BLaER1 treated with 17β-estradiol and CSF1 and Interleukin-3, amounts not matched to agents 10 nM and 100 nM (cell line): ENCODE data around the gene SPEM3.
A peak's percentile ranks its signal among the peaks of the same experiment; 100 is the strongest.

Experiments
- H3K27ac ChIP-seq, 11 experiments: shearing (Covaris generic); formaldehyde crosslinking; 2 replicates each; pipeline ENCODE4 v1.8.1; 2022
- H3K27me3 ChIP-seq, 11 experiments: shearing (Covaris generic); formaldehyde crosslinking; 2 replicates each; pipeline ENCODE4 v1.8.1; 2022
- H3K36me3 ChIP-seq, 11 experiments: shearing (Covaris generic); formaldehyde crosslinking; 2 replicates each; pipeline ENCODE4 v1.8.1; 2022
- H3K4me1 ChIP-seq, 10 experiments: shearing (Covaris generic); formaldehyde crosslinking; 2 replicates each; pipeline ENCODE4 v1.8.1; 2022
- H3K4me2 ChIP-seq, 11 experiments: shearing (Covaris generic); formaldehyde crosslinking; 2 replicates each; pipeline ENCODE4 v1.8.1; 2022
- H3K4me3 ChIP-seq, 10 experiments: shearing (Covaris generic); formaldehyde crosslinking; 2 replicates each; pipeline ENCODE4 v1.8.1; 2022
- H3K9ac ChIP-seq, 11 experiments: shearing (Covaris generic); formaldehyde crosslinking; 2 replicates each; pipeline ENCODE4 v1.8.1; 2022
- H3K9me3 ChIP-seq, 11 experiments: shearing (Covaris generic); formaldehyde crosslinking; replicated peaks in 1 of 11; 2 replicates each; pipeline ENCODE4 v1.8.1; 2022
- H4K20me1 ChIP-seq, 11 experiments: shearing (Covaris generic); formaldehyde crosslinking; 2 replicates each; pipeline ENCODE4 v1.8.1; 2022
- Cebpa-rat ChIP-seq, 11 experiments: shearing (Covaris generic); IDR thresholded peaks; 2 replicates each; pipeline ENCODE4 v1.8.1; 2022

SPEM3 gene

GRCh38 chr17:7428557-7428956 is at the start of gene SPEM3:
SPEM3 (plus strand) TSS chr17:7428857; CDS start chr17:7428903, 46 bp downstream.
- Histone ChIP-seq H3K36me3 (no peaks in the 10 kb centered on the region), H3K9ac (no peak within 1 kb of the TSS)
- TF ChIP-seq Cebpa-rat (IDR thresholded peaks at IDR 0.05), result no peak

GRCh38 chr17:7379134-7379533 is 49.5 kb upstream of the SPEM3 start:
- no peak overlapping the region for H3K4me2 ChIP-seq
- H3K4me1 ChIP-seq, result peaks cover 6 to 9% (median 8%) of the 10 kb centered on the region in 10 experiments; a peak in 19 of 20 replicates
- no peak overlapping the region for H3K9ac ChIP-seq
- no peak for TF ChIP-seq Cebpa-rat (IDR thresholded peaks at IDR 0.05)
- no peaks in the 10 kb centered on the region for H3K36me3 ChIP-seq
- peaks cover 51 to 56% (median 53%) of the 10 kb centered on the region in 11 experiments for H3K27me3 ChIP-seq
- no peak overlapping the region for H3K27ac ChIP-seq
- peaks cover 0 to 19% (median 0%) of the 10 kb centered on the region in 11 experiments; a peak in 5 of 22 replicates for H4K20me1 ChIP-seq
- peaks cover 12 to 23% (median 18%) of the 10 kb centered on the region in 11 experiments for H3K9me3 ChIP-seq
- no peak overlapping the region for H3K4me3 ChIP-seq

More at GRCh38 chr17:7428557-7428956, at the start of gene SPEM3:
- no peaks in the 10 kb centered on the region for H3K9me3 ChIP-seq
- no peak within 1 kb of the TSS for H3K4me3 ChIP-seq
- no peak within 1 kb of the TSS for H3K27ac ChIP-seq
- no peaks in the 10 kb centered on the region for H4K20me1 ChIP-seq
- no peaks in the 10 kb centered on the region for H3K27me3 ChIP-seq
- H3K4me1 ChIP-seq, result peaks cover 0 to 15% (median 9%) of the 10 kb centered on the region in 10 experiments; a peak in 12 of 20 replicates
- no peak within 1 kb of the TSS for H3K4me2 ChIP-seq

GRCh38 chr17:7380321-7380720 is 48.3 kb upstream of the SPEM3 start:
- TF ChIP-seq Cebpa-rat (IDR thresholded peaks at IDR 0.05), result no peak
- peaks cover 0 to 31% (median 7%) of the 10 kb centered on the region in 11 experiments; a peak in 6 of 22 replicates for H4K20me1 ChIP-seq
- peaks cover 58 to 65% (median 61%) of the 10 kb centered on the region in 11 experiments for H3K27me3 ChIP-seq
- H3K36me3 ChIP-seq, result no peaks in the 10 kb centered on the region
- H3K4me2 ChIP-seq, result no peak overlapping the region
- H3K9ac ChIP-seq, result no peak overlapping the region
- no peak overlapping the region for H3K27ac ChIP-seq
- H3K9me3 ChIP-seq, result peaks cover 12 to 23% (median 18%) of the 10 kb centered on the region in 11 experiments
- no peak overlapping the region for H3K4me3 ChIP-seq
- H3K4me1 ChIP-seq, result peaks cover 13 to 17% (median 14%) of the 10 kb centered on the region in 10 experiments

GRCh38 chr17:7380855-7381683 is 47.6 kb upstream of the SPEM3 start, which contains the start of gene TNK1:
TNK1 (plus strand) TSS chr17:7381089; CDS start chr17:7382927, 1,838 bp downstream.
- H3K4me3 ChIP-seq, result no peak within 1 kb of the TSS
- H3K9ac ChIP-seq, result no peak within 1 kb of the TSS
- no peak within 1 kb of the TSS for H3K27ac ChIP-seq

GRCh38 chr17:7382901-7383300 is 45.8 kb upstream of the SPEM3 start:
- H3K27me3 ChIP-seq, result peaks cover 58 to 65% (median 61%) of the 10 kb centered on the region in 11 experiments
- no peak for TF ChIP-seq Cebpa-rat (IDR thresholded peaks at IDR 0.05)
- no peak overlapping the region; a peak in 1 of 22 replicates for H3K4me2 ChIP-seq
- no peak overlapping the region for H3K27ac ChIP-seq
- no peak overlapping the region for H3K9ac ChIP-seq
- H3K4me3 ChIP-seq, result no peak overlapping the region
- H3K36me3 ChIP-seq, result peaks cover 0 to 20% (median 7%) of the 10 kb centered on the region in 11 experiments; a peak in 10 of 22 replicates
- H4K20me1 ChIP-seq, result peaks cover 0 to 57% (median 11%) of the 10 kb centered on the region in 11 experiments; a peak in 10 of 22 replicates
- peaks cover 13 to 17% (median 14%) of the 10 kb centered on the region in 10 experiments for H3K4me1 ChIP-seq
- H3K9me3 ChIP-seq, result peaks cover 12 to 23% (median 18%) of the 10 kb centered on the region in 11 experiments

More at GRCh38 chr17:7380855-7381683, 47.6 kb upstream of the SPEM3 start, which contains the start of gene TNK1:
- no peak for TF ChIP-seq Cebpa-rat (IDR thresholded peaks at IDR 0.05)
- Histone ChIP-seq H3K4me1 (peaks cover 13 to 17% (median 14%) of the 10 kb centered on the region in 10 experiments), H4K20me1 (peaks cover 0 to 38% (median 7%) of the 10 kb centered on the region in 11 experiments; a peak in 7 of 22 replicates), H3K27me3 (peaks cover 58 to 65% (median 61%) of the 10 kb centered on the region in 11 experiments), H3K9me3 (peaks cover 12 to 23% (median 18%) of the 10 kb centered on the region in 11 experiments), H3K36me3 (peaks cover 0 to 2% (median 0%) of the 10 kb centered on the region in 11 experiments; a peak in 1 of 22 replicates), H3K4me2 (no peak within 1 kb of the TSS)

- Histone ChIP-seq H3K27ac (no peak overlapping the region), H4K20me1 (peaks cover 0 to 61% (median 14%) of the 10 kb centered on the region in 11 experiments; a peak in 11 of 22 replicates), H3K4me1 (peaks cover 13 to 17% (median 14%) of the 10 kb centered on the region in 10 experiments), H3K36me3 (peaks cover 0 to 25% (median 12%) of the 10 kb centered on the region in 11 experiments; a peak in 14 of 22 replicates), H3K4me3 (peak overlapping the region in 4 of 10 experiments; percentile 43 to 58 (median 50); a peak in 5 of 20 replicates), H3K9me3 (peaks cover 12 to 23% (median 18%) of the 10 kb centered on the region in 11 experiments), H3K4me2 (peak overlapping the region; percentile 86 to 97 (median 95)), H3K9ac (no peak overlapping the region; a peak in 1 of 22 replicates), H3K27me3 (peaks cover 58 to 65% (median 61%) of the 10 kb centered on the region in 11 experiments)
- TF ChIP-seq Cebpa-rat (IDR thresholded peaks at IDR 0.05), result no peak
Observed at GRCh38 chr17:7383371-7383741, 45.3 kb upstream of the SPEM3 start.

GRCh38 chr17:7383742-7384488 is 44.7 kb upstream of the SPEM3 start:
- Histone ChIP-seq H3K36me3 (peaks cover 2 to 30% (median 17%) of the 10 kb centered on the region in 11 experiments; a peak in 20 of 22 replicates), H3K27me3 (peaks cover 57 to 63% (median 59%) of the 10 kb centered on the region in 11 experiments), H3K4me1 (peaks cover 13 to 21% (median 14%) of the 10 kb centered on the region in 10 experiments), H3K9me3 (peaks cover 11 to 21% (median 16%) of the 10 kb centered on the region in 11 experiments), H3K9ac (peak overlapping the region; percentile 9 to 65 (median 56); a peak in 16 of 22 replicates), H3K4me2 (peak overlapping the region; percentile 86 to 97 (median 95)), H3K27ac (no peak overlapping the region), H4K20me1 (peaks cover 0 to 67% (median 14%) of the 10 kb centered on the region in 11 experiments; a peak in 11 of 22 replicates), H3K4me3 (peak overlapping the region; percentile 43 to 67 (median 54))
- no peak for TF ChIP-seq Cebpa-rat (IDR thresholded peaks at IDR 0.05)

GRCh38 chr17:7384489-7385081 is 44.1 kb upstream of the SPEM3 start:
- H3K4me2 ChIP-seq, result peak overlapping the region; percentile 86 to 97 (median 95)
- H3K27ac ChIP-seq, result no peak overlapping the region
- no peak for TF ChIP-seq Cebpa-rat (IDR thresholded peaks at IDR 0.05)
- H4K20me1 ChIP-seq, result peaks cover 0 to 74% (median 14%) of the 10 kb centered on the region in 11 experiments; a peak in 13 of 22 replicates
- H3K4me1 ChIP-seq, result peaks cover 13 to 27% (median 15%) of the 10 kb centered on the region in 10 experiments
- H3K36me3 ChIP-seq, result peaks cover 8 to 37% (median 24%) of the 10 kb centered on the region in 11 experiments
- H3K27me3 ChIP-seq, result peaks cover 50 to 56% (median 53%) of the 10 kb centered on the region in 11 experiments
- H3K9ac ChIP-seq, result peak overlapping the region in 10 of 11 experiments; percentile 9 to 65 (median 52); a peak in 15 of 22 replicates
- H3K9me3 ChIP-seq, result peaks cover 4 to 15% (median 10%) of the 10 kb centered on the region in 11 experiments
- H3K4me3 ChIP-seq, result peak overlapping the region; percentile 43 to 67 (median 54)
